A549 (cell line): Measurements from ENCODE around the gene ANKS6. TPM values are rescaled to one million over a fixed set of nuclear protein-coding genes. Genes with fewer than 3 reads are reported as not detected.

Experiments used
- ATAC-seq, 2 experiments: fragments of 200-7000 bp in 1 of 2; fragments of >200 bp in 1 of 2; cut with Nextera tagmentation in 1 of 2; cut with Tn5 transposase in 1 of 2; 3 replicates each; pipeline versions ENCODE4 v1.8.0 to v1.9.1; 2018 to 2020; ENCODE audit warnings: mild to moderate bottlenecking in 1 of 2, moderate library complexity in 1 of 2
- CTCF ChIA-PET: fragments of 300-600 bp; sonication (Branson Sonifier 250); formaldehyde crosslinking; extraction: SDS; loops from one replicate; lab custom pipeline; 2021; ENCODE audit warnings: antibody characterized with exemption, inconsistent platforms; lab: Yijun Ruan, JAX
- POLR2A ChIA-PET: fragments of 350-600 bp; formaldehyde crosslinking; extraction: SDS; loops from one replicate; lab custom pipeline; 2021; ENCODE audit warnings: antibody characterized with exemption, inconsistent platforms; lab: Yijun Ruan, JAX
- DNase-seq, 2 experiments: peaks; one replicate each; pipeline versions ENCODE4 v3.0.0 to v3.0.0-alpha.2; 2011 to 2016; ENCODE audit warnings: low read depth in 1 of 2, low spot score in 1 of 2
- FAIRE-seq: peaks from 2 replicates; lab custom pipeline; 2011; peaks lifted over from hg19 to GRCh38; lab: Jason Lieb, UNC
- H3K27ac ChIP-seq, 2 experiments: fragments of >200 bp; sonication (Bioruptor Twin); formaldehyde crosslinking; 3 replicates each; pipeline ENCODE4 v1.5.1; 2016 to 2017
- H3K4me1 ChIP-seq: fragments of >200 bp; sonication (Bioruptor Twin); formaldehyde crosslinking; 3 replicates; pipeline ENCODE4 v1.6.1; 2016
- H3K4me2 ChIP-seq: fragments of >200 bp; sonication (Bioruptor Twin); formaldehyde crosslinking; 3 replicates; pipeline ENCODE4 v1.6.1; 2016
- H3K4me3 ChIP-seq: fragments of >200 bp; sonication (Bioruptor Twin); formaldehyde crosslinking; 3 replicates; pipeline ENCODE4 v1.5.1; 2016
- H3K9me3 ChIP-seq: fragments of >200 bp; sonication (Bioruptor Twin); formaldehyde crosslinking; 3 replicates; pipeline ENCODE4 v1.6.1; 2016
- CEBPB ChIP-seq, 2 experiments: fragments of >200 bp in 1 of 2; sonication (Bioruptor Twin) in 1 of 2; formaldehyde crosslinking in 1 of 2; IDR thresholded peaks; 2 replicates each; pipeline ENCODE4 v1.6.1; 2012 to 2016
- CHD2 ChIP-seq: fragments of 150-350 bp; IDR thresholded peaks from 2 replicates; pipeline ENCODE4 v1.6.1; 2014; ENCODE audit warnings: low read length; ENCODE audit not compliant: partially characterized antibody
- EHMT2 ChIP-seq: fragments of 200-600 bp; sonication (generic); IDR thresholded peaks from 2 replicates; pipeline ENCODE4 v1.6.1; 2016; ENCODE audit warnings: antibody characterized with exemption, low read depth, mild to moderate bottlenecking, moderate library complexity
- FOXS1 ChIP-seq: fragments of 250-450 bp; sonication (Bioruptor Pico); IDR thresholded peaks from 2 replicates; pipeline ENCODE4 v1.5.0; 2020; ENCODE audit warnings: mild to moderate bottlenecking, moderate library complexity
- HOXA7 ChIP-seq: fragments of 250-450 bp; sonication (Bioruptor Pico); IDR thresholded peaks from 2 replicates; pipeline ENCODE4 v1.5.0; 2020; ENCODE audit warnings: mild to moderate bottlenecking, moderate library complexity
- HOXB13 ChIP-seq: fragments of 250-450 bp; sonication (Bioruptor Pico); IDR thresholded peaks from 2 replicates; pipeline ENCODE4 v1.5.0; 2020; ENCODE audit warnings: low read depth, mild to moderate bottlenecking, moderate library complexity
- MAFK ChIP-seq: fragments of 450-650 bp; IDR thresholded peaks from 2 replicates; pipeline ENCODE4 v1.6.1; 2014; ENCODE audit not compliant: partially characterized antibody
- MYC ChIP-seq: IDR thresholded peaks from 2 replicates; pipeline ENCODE4 v1.6.1; 2012; ENCODE audit warnings: mild to moderate bottlenecking, inconsistent platforms, low read length, improper control_type of control experiment, borderline replicate concordance
- POLR2AphosphoS2 ChIP-seq: conservative IDR thresholded peaks from 2 replicates; pipeline ENCODE4 v1.6.1; 2012; ENCODE audit warnings: low read length, improper control_type of control experiment, inconsistent platforms
- RAD21 ChIP-seq, 2 experiments: fragments of >200 bp in 1 of 2; sonication (Bioruptor Twin) in 1 of 2; formaldehyde crosslinking in 1 of 2; IDR thresholded peaks in 1 of 2; conservative IDR thresholded peaks in 1 of 2; 2 replicates in 1 of 2; 3 replicates in 1 of 2; pipeline ENCODE4 v1.6.1; 2012 to 2018; ENCODE audit warnings: inconsistent platforms in 1 of 2
- RARB ChIP-seq: fragments of 250-450 bp; sonication (Bioruptor Pico); IDR thresholded peaks from 2 replicates; pipeline ENCODE4 v1.8.0; 2021; ENCODE audit warnings: mild to moderate bottlenecking, moderate library complexity
- RFX5 ChIP-seq: fragments of 450-650 bp; IDR thresholded peaks from 2 replicates; pipeline ENCODE4 v1.7.1; 2014; ENCODE audit warnings: antibody characterized with exemption, mild to moderate bottlenecking, moderate library complexity
- RNF2 ChIP-seq: fragments of 200-600 bp; sonication (generic); IDR thresholded peaks from 2 replicates; pipeline ENCODE4 v1.6.1; 2016; ENCODE audit warnings: low read depth, mild to moderate bottlenecking, antibody characterized with exemption, moderate library complexity, borderline replicate concordance
- SREBF2 ChIP-seq: fragments of 450-650 bp; IDR thresholded peaks from 2 replicates; pipeline ENCODE4 v1.6.1; 2014; ENCODE audit warnings: mild to moderate bottlenecking, moderate library complexity
- ZC3H11A ChIP-seq: fragments of 450-650 bp; IDR thresholded peaks from 2 replicates; pipeline ENCODE4 v1.6.1; 2014; ENCODE audit warnings: antibody characterized with exemption, mild to moderate bottlenecking
- ZNF302 ChIP-seq: fragments of 250-450 bp; sonication (Bioruptor Pico); IDR thresholded peaks from 2 replicates; pipeline ENCODE4 v1.9.0; 2021; ENCODE audit warnings: inconsistent platforms, mild to moderate bottlenecking, moderate library complexity
- WGBS: methylation state at CpG from one replicate; pipeline ENCODE4 v1.1.6; 2017; ENCODE audit errors: missing lambda C conversion rate; 5-methylcytosine and 5-hydroxymethylcytosine counted together
- polyA plus RNA-seq, 4 experiments: library from polyadenylated mRNA; depleted of rRNA in 3 of 4; stranded (reverse); fragments of >200 nt; fragmentation: RNase III in 1 of 4; extraction: RNeasy Plus Mini Kit Qiagen cat#74134 plus additional on column Dnase treatment in 1 of 4; gene quantifications; 2 replicates in 3 of 4; 3 replicates in 1 of 4; pipeline ENCODE4 v1.2.3, GENCODE V29; 2011 to 2017
- TF ChIP-seq, protein P1 (sequence below): fragments of 250-450 bp; sonication (Bioruptor Pico); IDR thresholded peaks from 2 replicates; pipeline ENCODE4 v1.5.0; 2021; ENCODE audit warnings: mild to moderate bottlenecking, moderate library complexity, borderline replicate concordance
- TF ChIP-seq, protein P2 (sequence below): fragments of >200 bp; sonication (Bioruptor Twin); formaldehyde crosslinking; IDR thresholded peaks from 3 replicates; pipeline ENCODE4 v1.5.1; 2016

ANKS6 gene
- polyA plus RNA-seq, 2 of the 4 experiments (the other 2 are of a cell fraction), result 14.7 to 15.2 TPM

DNA sequence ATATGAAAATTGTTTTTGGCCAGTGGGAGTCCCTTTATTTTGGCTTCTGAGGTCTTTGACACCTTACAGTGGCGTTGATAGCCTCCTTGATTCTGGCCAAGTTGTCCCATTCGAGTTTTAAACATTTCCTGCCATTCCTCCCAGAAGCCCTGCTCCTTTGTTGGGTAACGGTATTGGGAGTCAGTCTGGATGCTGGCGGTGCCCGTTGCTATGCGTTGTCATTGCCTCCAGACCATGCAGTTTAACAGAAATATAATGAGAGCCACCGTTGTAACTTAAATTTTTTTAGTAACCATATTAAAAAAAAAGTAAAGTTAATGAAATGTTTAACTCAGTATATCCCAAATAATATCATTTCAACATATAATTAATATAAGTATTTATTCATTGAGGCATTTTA, 46.2 kb upstream of the ANKS6 start:
- no peak overlapping the region for H3K4me3 ChIP-seq
- DNase-seq (no peak), FAIRE-seq (no peak), ATAC-seq (no peak)
- H3K4me2 ChIP-seq, result no peak overlapping the region
- ChIA-PET POLR2A (no interaction called here), CTCF (interaction anchor here (1.1 to 10.2 kb wide), 2 partner anchors 49 to 298 kb away, joined by 3 to 90 read pairs; no protein-coding TSS in a partner anchor)
- TF ChIP-seq RFX5 (peak; percentile 90), EHMT2 (no peak)
- H3K9me3 ChIP-seq, result no peaks in the 10 kb centered on the region
- 76% methylated on average over 7 of the region's 7 CpGs for WGBS
- H3K27ac ChIP-seq, result no peak overlapping the region
- H3K4me1 ChIP-seq, result no peaks in the 10 kb centered on the region

DNA sequence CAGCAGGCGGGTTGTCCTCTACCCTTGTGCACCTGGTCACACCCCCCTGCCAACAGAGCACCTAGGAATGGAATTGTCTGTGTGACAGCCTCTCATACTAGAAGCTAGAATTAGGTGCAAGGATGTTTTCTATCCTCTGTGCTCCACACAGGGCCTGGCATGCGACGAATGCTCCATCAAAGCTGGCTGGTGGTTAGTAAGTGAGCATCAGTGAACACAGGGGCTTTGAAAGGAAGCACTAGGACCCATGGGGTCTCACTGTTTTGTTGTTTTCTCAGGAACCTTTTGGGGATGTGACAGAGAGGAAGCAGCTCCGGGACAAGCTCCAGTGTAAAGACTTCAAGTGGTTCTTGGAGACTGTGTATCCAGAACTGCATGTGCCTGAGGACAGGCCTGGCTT, 43.4 kb upstream of the ANKS6 start:
- H3K4me1 ChIP-seq, result no peaks in the 10 kb centered on the region
- ChIA-PET CTCF (interaction anchor here (0.6 to 4.7 kb wide), 2 partner anchors 10 to 13 kb away, joined by 3 to 47 read pairs; no protein-coding TSS in a partner anchor), POLR2A (no interaction called here)

DNA sequence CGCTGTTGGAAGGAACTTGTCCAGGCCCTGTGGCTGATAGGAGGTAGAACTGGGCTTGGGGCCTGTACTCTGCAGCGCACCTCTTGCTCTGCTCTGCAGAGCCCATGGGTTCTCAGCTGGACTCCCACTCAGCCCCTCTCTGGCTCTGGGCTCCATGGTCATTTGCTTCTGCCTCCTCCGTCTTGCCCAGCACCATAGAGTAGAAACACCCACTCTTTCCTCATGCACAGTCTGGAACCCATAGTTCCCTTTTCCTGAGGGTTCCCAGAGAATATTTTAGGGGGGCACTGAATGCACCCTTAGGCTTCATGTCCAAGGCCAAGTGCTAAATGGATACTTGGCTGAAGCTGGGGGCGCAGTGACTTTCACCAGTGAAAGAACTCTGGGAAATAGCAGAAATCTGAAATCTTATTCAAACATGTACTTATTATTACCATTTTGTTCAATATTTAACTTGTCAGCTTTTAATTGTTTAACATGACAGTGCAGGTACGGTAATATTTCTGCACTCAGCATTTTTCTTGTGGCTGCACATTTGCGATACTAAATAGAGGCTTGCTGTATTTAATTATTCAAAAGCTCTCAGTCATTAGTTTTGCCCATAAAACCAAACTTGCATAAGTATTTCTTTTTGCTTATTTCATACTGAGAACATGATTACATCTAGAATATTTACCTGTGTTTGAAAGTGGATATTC, 42.7 kb upstream of the ANKS6 start:
- 93% methylated on average over 6 of the region's 6 CpGs for whole genome bisulfite sequencing
- TF ChIP-seq RAD21 (conservative IDR thresholded peaks at IDR 0.05 in 1 of 2, IDR thresholded peaks at IDR 0.05 in 1 of 2) (no peak), ZC3H11A (no peak), MAFK (peak; percentile 41), POLR2AphosphoS2 (no peak), SREBF2 (no peak), HOXA7 (no peak)
- TF ChIP-seq, protein P1, sequence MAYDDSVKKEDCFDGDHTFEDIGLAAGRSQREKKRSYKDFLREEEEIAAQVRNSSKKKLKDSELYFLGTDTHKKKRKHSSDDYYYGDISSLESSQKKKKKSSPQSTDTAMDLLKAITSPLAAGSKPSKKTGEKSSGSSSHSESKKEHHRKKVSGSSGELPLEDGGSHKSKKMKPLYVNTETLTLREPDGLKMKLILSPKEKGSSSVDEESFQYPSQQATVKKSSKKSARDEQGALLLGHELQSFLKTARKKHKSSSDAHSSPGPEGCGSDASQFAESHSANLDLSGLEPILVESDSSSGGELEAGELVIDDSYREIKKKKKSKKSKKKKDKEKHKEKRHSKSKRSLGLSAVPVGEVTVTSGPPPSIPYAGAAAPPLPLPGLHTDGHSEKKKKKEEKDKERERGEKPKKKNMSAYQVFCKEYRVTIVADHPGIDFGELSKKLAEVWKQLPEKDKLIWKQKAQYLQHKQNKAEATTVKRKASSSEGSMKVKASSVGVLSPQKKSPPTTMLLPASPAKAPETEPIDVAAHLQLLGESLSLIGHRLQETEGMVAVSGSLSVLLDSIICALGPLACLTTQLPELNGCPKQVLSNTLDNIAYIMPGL (CRISPR knock-in tag), result no peak
- TF ChIP-seq, all 56 proteins: peak for 1

More for the DNA sequence above, 43.4 kb upstream of the ANKS6 start:
- Histone ChIP-seq H3K4me3 (no peak overlapping the region), H3K9me3 (no peaks in the 10 kb centered on the region), H3K4me2 (no peak overlapping the region), H3K27ac (no peak overlapping the region)
- no peak for DNase-seq
- ATAC-seq, result no peak
- FAIRE-seq, result no peak
- WGBS, result 40% methylated on average over 4 of the region's 4 CpGs
- TF ChIP-seq RARB (CRISPR knock-in tag) (no peak), RNF2 (no peak)
- TF ChIP-seq, all 56 proteins: peak for 0

DNA sequence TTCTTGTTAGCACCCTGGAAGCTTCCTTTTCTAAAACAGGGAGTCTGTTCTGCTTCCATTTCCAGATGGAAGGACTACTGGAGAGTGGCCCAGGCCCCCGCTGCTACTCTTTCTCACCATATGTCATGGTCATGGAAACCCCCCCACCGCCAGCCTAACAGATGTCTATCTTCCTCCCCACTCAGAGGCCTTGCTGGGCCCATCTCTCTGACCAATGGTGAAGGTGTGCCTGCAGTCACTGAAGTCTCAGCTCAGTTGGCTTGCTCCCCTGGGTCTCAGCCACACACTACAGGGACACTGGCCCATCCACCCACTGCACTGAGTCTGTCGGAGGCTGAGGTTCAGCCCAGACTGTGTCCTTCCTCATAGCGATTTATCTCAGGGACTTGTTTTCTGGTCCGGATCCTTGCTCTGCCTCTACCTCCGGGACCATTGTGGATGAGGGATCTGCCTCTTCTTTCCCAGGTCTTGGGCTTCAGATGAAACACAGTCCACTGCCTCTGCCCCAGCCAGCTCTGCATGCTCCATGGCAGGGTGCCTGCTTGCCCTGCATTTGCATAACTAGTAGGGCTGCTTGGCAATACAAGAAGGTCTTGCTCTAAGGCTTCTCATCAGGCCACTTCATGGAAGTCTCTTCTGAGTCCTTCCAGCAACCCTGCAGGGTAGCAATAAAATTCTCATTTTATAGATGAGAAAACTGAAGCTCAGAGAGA, 42.0 kb upstream of the ANKS6 start:
- no peaks in the 10 kb centered on the region for H3K4me1 ChIP-seq
- 87% methylated on average over 5 of the region's 6 CpGs for WGBS
- CTCF ChIA-PET, result interaction anchor here (1.0 to 4.7 kb wide), 6 partner anchors 8 to 302 kb away, joined by 3 to 47 read pairs (median 3); no protein-coding TSS in a partner anchor
- DNase-seq, result no peak
- no peak for FAIRE-seq
- TF ChIP-seq CEBPB (IDR thresholded peaks at IDR 0.05), result no peak
- no peak for TF ChIP-seq CHD2
- TF ChIP-seq FOXS1 (CRISPR knock-in tag), result no peak
- TF ChIP-seq MYC, result no peak
- TF ChIP-seq, protein P2, sequence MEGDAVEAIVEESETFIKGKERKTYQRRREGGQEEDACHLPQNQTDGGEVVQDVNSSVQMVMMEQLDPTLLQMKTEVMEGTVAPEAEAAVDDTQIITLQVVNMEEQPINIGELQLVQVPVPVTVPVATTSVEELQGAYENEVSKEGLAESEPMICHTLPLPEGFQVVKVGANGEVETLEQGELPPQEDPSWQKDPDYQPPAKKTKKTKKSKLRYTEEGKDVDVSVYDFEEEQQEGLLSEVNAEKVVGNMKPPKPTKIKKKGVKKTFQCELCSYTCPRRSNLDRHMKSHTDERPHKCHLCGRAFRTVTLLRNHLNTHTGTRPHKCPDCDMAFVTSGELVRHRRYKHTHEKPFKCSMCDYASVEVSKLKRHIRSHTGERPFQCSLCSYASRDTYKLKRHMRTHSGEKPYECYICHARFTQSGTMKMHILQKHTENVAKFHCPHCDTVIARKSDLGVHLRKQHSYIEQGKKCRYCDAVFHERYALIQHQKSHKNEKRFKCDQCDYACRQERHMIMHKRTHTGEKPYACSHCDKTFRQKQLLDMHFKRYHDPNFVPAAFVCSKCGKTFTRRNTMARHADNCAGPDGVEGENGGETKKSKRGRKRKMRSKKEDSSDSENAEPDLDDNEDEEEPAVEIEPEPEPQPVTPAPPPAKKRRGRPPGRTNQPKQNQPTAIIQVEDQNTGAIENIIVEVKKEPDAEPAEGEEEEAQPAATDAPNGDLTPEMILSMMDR, result no peak
- no peak for TF ChIP-seq ZNF302 (CRISPR knock-in tag)
- no peak for TF ChIP-seq HOXB13 (CRISPR knock-in tag)
- H3K4me2 ChIP-seq, result no peak overlapping the region
- H3K4me3 ChIP-seq, result no peak overlapping the region
- no peaks in the 10 kb centered on the region for H3K9me3 ChIP-seq
- no peak for ATAC-seq
- POLR2A ChIA-PET, result no interaction called here
- H3K27ac ChIP-seq, result no peak overlapping the region

More for the DNA sequence above, 42.7 kb upstream of the ANKS6 start:
- no peak overlapping the region for H3K4me3 ChIP-seq
- no peak overlapping the region for H3K27ac ChIP-seq
- no peak overlapping the region for H3K4me2 ChIP-seq
- no peak for DNase-seq
- no peak for ATAC-seq
- H3K4me1 ChIP-seq, result no peaks in the 10 kb centered on the region
- no peak for FAIRE-seq
- CTCF ChIA-PET, result interaction anchor here (0.6 to 4.7 kb wide), 4 partner anchors 11 to 159 kb away, joined by 3 to 47 read pairs (median 3); no protein-coding TSS in a partner anchor
- POLR2A ChIA-PET, result no interaction called here
- no peaks in the 10 kb centered on the region for H3K9me3 ChIP-seq
